A549 (cell line): ENCODE data around the gene CCDC33. TPM values are rescaled to one million over a fixed set of nuclear protein-coding genes. Genes with fewer than 3 reads are reported as not detected.

Experiments
- ATAC-seq, 2 experiments: fragments of 200-7000 bp in 1 of 2; fragments of >200 bp in 1 of 2; cut with Nextera tagmentation in 1 of 2; cut with Tn5 transposase in 1 of 2; 3 replicates each; pipeline versions ENCODE4 v1.8.0 to v1.9.1; 2018 to 2020; ENCODE audit warnings: mild to moderate bottlenecking in 1 of 2, moderate library complexity in 1 of 2
- CTCF ChIA-PET: fragments of 300-600 bp; sonication (Branson Sonifier 250); formaldehyde crosslinking; extraction: SDS; loops from one replicate; lab custom pipeline; 2021; ENCODE audit warnings: antibody characterized with exemption, inconsistent platforms; lab: Yijun Ruan, JAX
- POLR2A ChIA-PET: fragments of 350-600 bp; formaldehyde crosslinking; extraction: SDS; loops from one replicate; lab custom pipeline; 2021; ENCODE audit warnings: antibody characterized with exemption, inconsistent platforms; lab: Yijun Ruan, JAX
- DNase-seq, 2 experiments: peaks; one replicate each; pipeline versions ENCODE4 v3.0.0 to v3.0.0-alpha.2; 2011 to 2016; ENCODE audit warnings: low read depth in 1 of 2, low spot score in 1 of 2
- FAIRE-seq: peaks from 2 replicates; lab custom pipeline; 2011; peaks lifted over from hg19 to GRCh38; lab: Jason Lieb, UNC
- H3K27ac ChIP-seq, 2 experiments: fragments of >200 bp; sonication (Bioruptor Twin); formaldehyde crosslinking; 3 replicates each; pipeline ENCODE4 v1.5.1; 2016 to 2017
- H3K4me1 ChIP-seq: fragments of >200 bp; sonication (Bioruptor Twin); formaldehyde crosslinking; 3 replicates; pipeline ENCODE4 v1.6.1; 2016
- H3K4me2 ChIP-seq: fragments of >200 bp; sonication (Bioruptor Twin); formaldehyde crosslinking; 3 replicates; pipeline ENCODE4 v1.6.1; 2016
- H3K4me3 ChIP-seq: fragments of >200 bp; sonication (Bioruptor Twin); formaldehyde crosslinking; 3 replicates; pipeline ENCODE4 v1.5.1; 2016
- H3K9me3 ChIP-seq: fragments of >200 bp; sonication (Bioruptor Twin); formaldehyde crosslinking; 3 replicates; pipeline ENCODE4 v1.6.1; 2016
- ATOH8 ChIP-seq: fragments of 250-450 bp; sonication (Bioruptor Pico); IDR thresholded peaks from 2 replicates; pipeline ENCODE4 v1.5.0; 2020; ENCODE audit warnings: low read depth, mild to moderate bottlenecking, moderate library complexity
- BHLHE40 ChIP-seq: IDR thresholded peaks from 2 replicates; pipeline ENCODE4 v1.6.1; 2012; ENCODE audit warnings: low read depth, low read length, inconsistent platforms
- CBX8 ChIP-seq: fragments of 200-600 bp; sonication (generic); IDR thresholded peaks from 2 replicates; pipeline ENCODE4 v1.6.1; 2016
- CHD2 ChIP-seq: fragments of 150-350 bp; IDR thresholded peaks from 2 replicates; pipeline ENCODE4 v1.6.1; 2014; ENCODE audit warnings: low read length; ENCODE audit not compliant: partially characterized antibody
- CHD4 ChIP-seq: fragments of 200-600 bp; sonication (generic); IDR thresholded peaks from 2 replicates; pipeline ENCODE4 v1.6.1; 2016; ENCODE audit warnings: antibody characterized with exemption, mild to moderate bottlenecking, borderline replicate concordance
- EHMT2 ChIP-seq: fragments of 200-600 bp; sonication (generic); IDR thresholded peaks from 2 replicates; pipeline ENCODE4 v1.6.1; 2016; ENCODE audit warnings: antibody characterized with exemption, low read depth, mild to moderate bottlenecking, moderate library complexity
- EP300 ChIP-seq, 2 experiments: fragments of >200 bp; sonication (Bioruptor Twin); formaldehyde crosslinking; IDR thresholded peaks; 2 replicates in 1 of 2; 3 replicates in 1 of 2; pipeline ENCODE4 v1.6.1; 2016 to 2017
- FOXS1 ChIP-seq: fragments of 250-450 bp; sonication (Bioruptor Pico); IDR thresholded peaks from 2 replicates; pipeline ENCODE4 v1.5.0; 2020; ENCODE audit warnings: mild to moderate bottlenecking, moderate library complexity
- GATA3 ChIP-seq: IDR thresholded peaks from 2 replicates; pipeline ENCODE4 v1.6.1; 2012; ENCODE audit warnings: borderline replicate concordance
- HDAC2 ChIP-seq: fragments of 200-600 bp; sonication (generic); IDR thresholded peaks from 2 replicates; pipeline ENCODE4 v1.6.1; 2016
- HOXA7 ChIP-seq: fragments of 250-450 bp; sonication (Bioruptor Pico); IDR thresholded peaks from 2 replicates; pipeline ENCODE4 v1.5.0; 2020; ENCODE audit warnings: mild to moderate bottlenecking, moderate library complexity
- HOXB13 ChIP-seq: fragments of 250-450 bp; sonication (Bioruptor Pico); IDR thresholded peaks from 2 replicates; pipeline ENCODE4 v1.5.0; 2020; ENCODE audit warnings: low read depth, mild to moderate bottlenecking, moderate library complexity
- JUN ChIP-seq, 2 experiments: fragments of >200 bp; sonication (Bioruptor Twin); formaldehyde crosslinking; IDR thresholded peaks; 2 replicates in 1 of 2; 3 replicates in 1 of 2; pipeline ENCODE4 v1.6.1; 2016 to 2017
- KDM1A ChIP-seq: fragments of 200-600 bp; sonication (generic); IDR thresholded peaks from 2 replicates; pipeline ENCODE4 v1.6.1; 2016; ENCODE audit warnings: low read depth, mild to moderate bottlenecking
- KDM5A ChIP-seq: fragments of 200-600 bp; sonication (generic); IDR thresholded peaks from 2 replicates; pipeline ENCODE4 v1.6.1; 2016; ENCODE audit warnings: antibody characterized with exemption, mild to moderate bottlenecking
- MYC ChIP-seq: IDR thresholded peaks from 2 replicates; pipeline ENCODE4 v1.6.1; 2012; ENCODE audit warnings: mild to moderate bottlenecking, inconsistent platforms, low read length, improper control_type of control experiment, borderline replicate concordance
- NFE2L2 ChIP-seq: fragments of 150-350 bp; conservative IDR thresholded peaks from 2 replicates; pipeline ENCODE4 v1.6.1; 2014; ENCODE audit warnings: low read length
- NPAS2 ChIP-seq: fragments of 250-450 bp; sonication (Bioruptor Pico); IDR thresholded peaks from 2 replicates; pipeline ENCODE4 v1.8.0; 2022; ENCODE audit warnings: mild to moderate bottlenecking, moderate library complexity, borderline replicate concordance
- PBX3 ChIP-seq: IDR thresholded peaks from 2 replicates; pipeline ENCODE4 v1.6.1; 2012
- PHF8 ChIP-seq: fragments of 200-600 bp; sonication (generic); IDR thresholded peaks from 2 replicates; pipeline ENCODE4 v1.6.1; 2016; ENCODE audit warnings: low read depth, mild to moderate bottlenecking, antibody characterized with exemption, moderate library complexity, borderline replicate concordance
- POLR2A ChIP-seq: IDR thresholded peaks from 2 replicates; pipeline ENCODE4 v1.6.1; 2012; ENCODE audit warnings: mild to moderate bottlenecking, low read length
- RARB ChIP-seq: fragments of 250-450 bp; sonication (Bioruptor Pico); IDR thresholded peaks from 2 replicates; pipeline ENCODE4 v1.8.0; 2021; ENCODE audit warnings: mild to moderate bottlenecking, moderate library complexity
- RCOR1 ChIP-seq: fragments of 150-350 bp; IDR thresholded peaks from 2 replicates; pipeline ENCODE4 v1.6.1; 2014; ENCODE audit warnings: antibody characterized with exemption, low read length, low read depth
- RNF2 ChIP-seq: fragments of 200-600 bp; sonication (generic); IDR thresholded peaks from 2 replicates; pipeline ENCODE4 v1.6.1; 2016; ENCODE audit warnings: low read depth, mild to moderate bottlenecking, antibody characterized with exemption, moderate library complexity, borderline replicate concordance
- SMC3 ChIP-seq: fragments of >200 bp; sonication (Bioruptor Twin); formaldehyde crosslinking; IDR thresholded peaks from 3 replicates; pipeline ENCODE4 v1.6.1; 2018; ENCODE audit warnings: inconsistent platforms
- TP53 ChIP-seq: fragments of 250-450 bp; sonication (Bioruptor Pico); IDR thresholded peaks from 2 replicates; pipeline ENCODE4 v1.5.0; 2021; ENCODE audit warnings: mild to moderate bottlenecking, moderate library complexity
- ZC3H11A ChIP-seq: fragments of 450-650 bp; IDR thresholded peaks from 2 replicates; pipeline ENCODE4 v1.6.1; 2014; ENCODE audit warnings: antibody characterized with exemption, mild to moderate bottlenecking
- WGBS: methylation state at CpG from one replicate; pipeline ENCODE4 v1.1.6; 2017; ENCODE audit errors: missing lambda C conversion rate; 5-methylcytosine and 5-hydroxymethylcytosine counted together
- polyA plus RNA-seq, 4 experiments: library from polyadenylated mRNA; depleted of rRNA in 3 of 4; stranded (reverse); fragments of >200 nt; fragmentation: RNase III in 1 of 4; extraction: RNeasy Plus Mini Kit Qiagen cat#74134 plus additional on column Dnase treatment in 1 of 4; gene quantifications; 2 replicates in 3 of 4; 3 replicates in 1 of 4; pipeline ENCODE4 v1.2.3, GENCODE V29; 2011 to 2017
- TF ChIP-seq, protein P1 (sequence below): fragments of 150-350 bp; IDR thresholded peaks from 2 replicates; pipeline ENCODE4 v1.6.1; 2014; ENCODE audit warnings: low read depth, mild to moderate bottlenecking, low read length
- TF ChIP-seq, protein P2 (sequence below): fragments of >200 bp; sonication (Bioruptor Twin); formaldehyde crosslinking; IDR thresholded peaks from 3 replicates; pipeline ENCODE4 v1.6.1; 2016

CCDC33 gene
- polyA plus RNA-seq, 2 of the 4 experiments (the other 2 are of a cell fraction), result 5.9 to 9.2 TPM

- no peak for FAIRE-seq
- POLR2A ChIA-PET, result no interaction called here
- no peak for DNase-seq
- 58% methylated on average over 5 of the region's 5 CpGs for WGBS
- no peak overlapping the region for H3K27ac ChIP-seq
- no peak for ATAC-seq
- H3K4me3 ChIP-seq, result no peak overlapping the region
- H3K9me3 ChIP-seq, result no peaks in the 10 kb centered on the region
- TF ChIP-seq RNF2, result no peak
- no peak for TF ChIP-seq PHF8
- no peak for TF ChIP-seq KDM5A
- no peak for TF ChIP-seq ATOH8 (CRISPR knock-in tag)
- TF ChIP-seq TP53 (CRISPR knock-in tag), result no peak
- TF ChIP-seq EP300 (IDR thresholded peaks at IDR 0.05), result no peak
- TF ChIP-seq KDM1A, result no peak
- TF ChIP-seq NFE2L2, result no peak
- no peak for TF ChIP-seq HOXB13 (CRISPR knock-in tag)
- TF ChIP-seq CHD2, result no peak
- no peak for TF ChIP-seq HOXA7
- TF ChIP-seq MYC, result no peak
- TF ChIP-seq HDAC2, result no peak
- no peak for TF ChIP-seq NPAS2 (CRISPR knock-in tag)
- TF ChIP-seq RCOR1, result no peak
- TF ChIP-seq RARB, result no peak
- no peak for TF ChIP-seq JUN (IDR thresholded peaks at IDR 0.05)
- TF ChIP-seq, all 56 proteins: peak for 0
- CTCF ChIA-PET, result interaction anchor here (1.1 to 23.0 kb wide), 2 partner anchors 12 to 64 kb away, joined by 3 to 681 read pairs; partner anchors contain the start of gene SEMA7A
- peaks cover 7% of the 10 kb centered on the region for H3K4me1 ChIP-seq
- no peak overlapping the region for H3K4me2 ChIP-seq
Measured at GRCh38 chr15:74370471-74370870, 134.3 kb downstream of the CCDC33 start.

DNA sequence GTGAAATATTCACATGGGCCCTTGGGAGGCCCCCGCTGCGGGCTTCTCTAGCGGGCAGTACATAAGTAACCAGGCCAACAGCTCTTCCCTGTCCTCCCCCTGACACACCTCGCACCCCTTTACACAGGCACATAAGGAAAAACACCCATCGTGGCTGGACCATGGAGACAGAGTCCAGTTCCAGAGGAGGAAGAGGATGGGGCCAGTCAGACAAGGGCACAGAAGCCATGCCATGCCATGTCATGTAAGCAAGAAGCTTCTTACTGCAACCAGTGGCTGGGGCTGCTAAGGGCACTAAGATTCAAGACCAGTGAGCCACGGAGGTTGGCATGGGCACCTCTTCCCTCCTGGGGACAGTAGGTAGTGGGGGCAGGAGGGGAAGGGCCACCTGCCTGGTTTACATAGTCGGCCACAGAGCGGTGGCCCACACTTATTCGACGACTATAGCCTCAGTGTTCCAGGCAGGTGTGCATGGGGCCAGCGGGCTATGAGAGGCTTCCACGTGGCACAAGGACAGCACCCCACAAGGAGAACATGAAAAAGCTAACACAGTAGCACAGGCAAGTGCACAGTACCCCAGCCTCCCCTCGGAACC, 137.0 kb downstream of the CCDC33 start:
- H3K27ac ChIP-seq, result peak overlapping the region in 1 of 2 experiments; percentile 89; a peak in 2 of 6 replicates
- POLR2A ChIA-PET, result no interaction called here
- peak overlapping the region; percentile 87 for H3K4me2 ChIP-seq
- no peak overlapping the region for H3K4me3 ChIP-seq
- 38% methylated on average over 8 of the region's 13 CpGs for WGBS
- TF ChIP-seq CHD2 (no peak), CBX8 (no peak), ZC3H11A (no peak), ATOH8 (CRISPR knock-in tag) (no peak), SMC3 (no peak), KDM5A (no peak), BHLHE40 (no peak), RCOR1 (no peak), RNF2 (no peak), CHD4 (no peak), KDM1A (no peak), EHMT2 (no peak), PBX3 (no peak), POLR2A (no peak), NFE2L2 (no peak), GATA3 (no peak), FOXS1 (CRISPR knock-in tag) (no peak)
- TF ChIP-seq, protein P1, sequence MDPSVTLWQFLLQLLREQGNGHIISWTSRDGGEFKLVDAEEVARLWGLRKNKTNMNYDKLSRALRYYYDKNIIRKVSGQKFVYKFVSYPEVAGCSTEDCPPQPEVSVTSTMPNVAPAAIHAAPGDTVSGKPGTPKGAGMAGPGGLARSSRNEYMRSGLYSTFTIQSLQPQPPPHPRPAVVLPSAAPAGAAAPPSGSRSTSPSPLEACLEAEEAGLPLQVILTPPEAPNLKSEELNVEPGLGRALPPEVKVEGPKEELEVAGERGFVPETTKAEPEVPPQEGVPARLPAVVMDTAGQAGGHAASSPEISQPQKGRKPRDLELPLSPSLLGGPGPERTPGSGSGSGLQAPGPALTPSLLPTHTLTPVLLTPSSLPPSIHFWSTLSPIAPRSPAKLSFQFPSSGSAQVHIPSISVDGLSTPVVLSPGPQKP, result no peak
- TF ChIP-seq, protein P2, sequence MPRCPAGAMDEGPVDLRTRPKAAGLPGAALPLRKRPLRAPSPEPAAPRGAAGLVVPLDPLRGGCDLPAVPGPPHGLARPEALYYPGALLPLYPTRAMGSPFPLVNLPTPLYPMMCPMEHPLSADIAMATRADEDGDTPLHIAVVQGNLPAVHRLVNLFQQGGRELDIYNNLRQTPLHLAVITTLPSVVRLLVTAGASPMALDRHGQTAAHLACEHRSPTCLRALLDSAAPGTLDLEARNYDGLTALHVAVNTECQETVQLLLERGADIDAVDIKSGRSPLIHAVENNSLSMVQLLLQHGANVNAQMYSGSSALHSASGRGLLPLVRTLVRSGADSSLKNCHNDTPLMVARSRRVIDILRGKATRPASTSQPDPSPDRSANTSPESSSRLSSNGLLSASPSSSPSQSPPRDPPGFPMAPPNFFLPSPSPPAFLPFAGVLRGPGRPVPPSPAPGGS, result no peak
- TF ChIP-seq, all 56 proteins: peak for 0
- FAIRE-seq (no peak), DNase-seq (no peak), ATAC-seq (peak; percentile 6 to 12; a peak in 4 of 6 replicates)
- Histone ChIP-seq H3K4me1 (peaks cover 7% of the 10 kb centered on the region), H3K9me3 (no peaks in the 10 kb centered on the region)
- CTCF ChIA-PET, result interaction anchor here (0.9 to 23.0 kb wide), 16 partner anchors 9 to 398 kb away, joined by 3 to 681 read pairs (median 5); partner anchors contain the start of genes SEMA7A and UBL7
